Calu3 (cell line): ENCODE data around the gene IL22RA1. TPM values are rescaled to one million over a fixed set of nuclear protein-coding genes. Genes with fewer than 3 reads are reported as not detected.

Source experiments
- BruUV-seq: library from RNA; stranded (reverse); fragments of 400-500 nt; replicated peaks from 2 replicates; lab custom pipeline; 2021; lab: Mats Ljungman, UMichigan
- CTCF ChIA-PET: fragments of 300-600 bp; sonication (Branson Sonifier 250); formaldehyde crosslinking; loops from one replicate; lab custom pipeline; 2022; ENCODE audit warnings: antibody characterized with exemption; lab: Charles Lee
- DNase-seq: peaks from one replicate; pipeline ENCODE4 v3.0.0; 2022
- H3K27ac Mint-ChIP-seq: one replicate; pipeline ENCODE4 v1.8.0; 2022; ENCODE audit warnings: mixed read lengths; ENCODE audit not compliant: unreplicated experiment
- H3K27me3 Mint-ChIP-seq: one replicate; pipeline ENCODE4 v1.8.0; 2022; ENCODE audit warnings: mixed read lengths; ENCODE audit not compliant: unreplicated experiment
- H3K36me3 Mint-ChIP-seq: one replicate; pipeline ENCODE4 v1.8.0; 2022; ENCODE audit warnings: mild to moderate bottlenecking, moderate library complexity, mixed read lengths; ENCODE audit not compliant: insufficient read depth, unreplicated experiment
- H3K4me1 Mint-ChIP-seq: one replicate; pipeline ENCODE4 v1.8.0; 2022; ENCODE audit warnings: mild to moderate bottlenecking, low read depth, mixed read lengths; ENCODE audit not compliant: unreplicated experiment
- H3K4me3 Mint-ChIP-seq: one replicate; pipeline ENCODE4 v1.8.0; 2022; ENCODE audit warnings: mild to moderate bottlenecking, low read depth, moderate library complexity, mixed read lengths; ENCODE audit not compliant: unreplicated experiment
- H3K9me3 Mint-ChIP-seq: one replicate; pipeline ENCODE4 v1.8.0; 2022; ENCODE audit warnings: low read depth, mixed read lengths; ENCODE audit not compliant: unreplicated experiment
- CTCF ChIP-seq: fragments of 200-600 bp; IDR thresholded peaks from one replicate; pipeline ENCODE4 v1.8.0; 2022; ENCODE audit warnings: antibody characterized with exemption; ENCODE audit not compliant: unreplicated experiment
- intact Hi-C: fragments of 100-400 bp; cut with micrococcal nuclease; formaldehyde crosslinking; loops from one replicate; pipeline ENCODE4 v1.10.0; 2022; ENCODE audit not compliant: unreplicated experiment
- total RNA-seq: library from RNA; stranded (reverse); gene quantifications from 2 replicates; pipeline ENCODE4 v1.2.3, GENCODE V29; 2022

Gene IL22RA1
- total RNA-seq, 1 experiment from 2014 or later, result 1.3 TPM

GRCh38 chr1:24077278-24077978, 65.5 kb downstream of the IL22RA1 start:
- DNase-seq, result no peak
- H3K27ac Mint-ChIP-seq, result no peak overlapping the region

GRCh38 chr1:24075946-24076345, 67.0 kb downstream of the IL22RA1 start:
- TF ChIP-seq CTCF, result no peak
- intact Hi-C loops, result loop anchor here (10.0 kb wide), 1 partner anchor 119 kb away; no protein-coding TSS in a partner anchor
- no peaks in the 10 kb centered on the region for H3K36me3 Mint-ChIP-seq
- CTCF ChIA-PET, result interaction anchor here (0.5 kb wide), 1 partner anchor 40 kb away, joined by 6 read pairs; no protein-coding TSS in a partner anchor
- no TSS peak for BruUV-seq
- H3K9me3 Mint-ChIP-seq, result no peaks in the 10 kb centered on the region
- H3K4me1 Mint-ChIP-seq, result no peaks in the 10 kb centered on the region
- DNase-seq, result no peak
- no peak overlapping the region for H3K27ac Mint-ChIP-seq
- no peak overlapping the region for H3K4me3 Mint-ChIP-seq
- peaks cover 11% of the 10 kb centered on the region for H3K27me3 Mint-ChIP-seq

More at GRCh38 chr1:24077278-24077978, 65.5 kb downstream of the IL22RA1 start:
- Mint-ChIP-seq H3K4me3 (no peak overlapping the region), H3K9me3 (no peaks in the 10 kb centered on the region), H3K27me3 (peaks cover 11% of the 10 kb centered on the region), H3K4me1 (no peaks in the 10 kb centered on the region), H3K36me3 (no peaks in the 10 kb centered on the region)
- TF ChIP-seq CTCF, result no peak
- BruUV-seq, result no TSS peak
- intact Hi-C loops, result loop anchor here (10.0 kb wide), 1 partner anchor 117 kb away; no protein-coding TSS in a partner anchor
- CTCF ChIA-PET, result no interaction called here

GRCh38 chr1:24075590-24075854, 67.4 kb downstream of the IL22RA1 start:
- CTCF ChIA-PET, result no interaction called here
- H3K9me3 Mint-ChIP-seq, result no peaks in the 10 kb centered on the region

GRCh38 chr1:24074817-24075589, 67.9 kb downstream of the IL22RA1 start:
- Mint-ChIP-seq H3K36me3 (no peaks in the 10 kb centered on the region), H3K27me3 (peaks cover 11% of the 10 kb centered on the region), H3K4me3 (no peak overlapping the region), H3K4me1 (no peaks in the 10 kb centered on the region), H3K27ac (no peak overlapping the region), H3K9me3 (no peaks in the 10 kb centered on the region)
- intact Hi-C loops, result loop anchor here (10.0 kb wide), 1 partner anchor 120 kb away; no protein-coding TSS in a partner anchor
- BruUV-seq, result no TSS peak
- no peak for TF ChIP-seq CTCF
- CTCF ChIA-PET, result no interaction called here
- DNase-seq, result no peak

More at GRCh38 chr1:24075590-24075854, 67.4 kb downstream of the IL22RA1 start:
- TF ChIP-seq CTCF, result no peak
- Mint-ChIP-seq H3K4me1 (no peaks in the 10 kb centered on the region), H3K27ac (no peak overlapping the region), H3K36me3 (no peaks in the 10 kb centered on the region), H3K4me3 (no peak overlapping the region), H3K27me3 (peaks cover 11% of the 10 kb centered on the region)
- intact Hi-C loops, result loop anchor here (10.0 kb wide), 1 partner anchor 119 kb away; no protein-coding TSS in a partner anchor
- no TSS peak for BruUV-seq
- no peak for DNase-seq
